GM19035 (cell line): ENCODE results near the gene RPL41.
"Not testable (repeated sequence)": the region's sequence is repeated elsewhere in the genome, so short reads cannot be mapped to it uniquely, and the experiment has no call there.

Source experiments
- ATAC-seq: cut with Tn5 transposase; IDR thresholded peaks from one replicate; pipeline ENCODE4 v1.9.1; 2021; ENCODE audit not compliant: unreplicated experiment

RPL41 gene

DNA sequence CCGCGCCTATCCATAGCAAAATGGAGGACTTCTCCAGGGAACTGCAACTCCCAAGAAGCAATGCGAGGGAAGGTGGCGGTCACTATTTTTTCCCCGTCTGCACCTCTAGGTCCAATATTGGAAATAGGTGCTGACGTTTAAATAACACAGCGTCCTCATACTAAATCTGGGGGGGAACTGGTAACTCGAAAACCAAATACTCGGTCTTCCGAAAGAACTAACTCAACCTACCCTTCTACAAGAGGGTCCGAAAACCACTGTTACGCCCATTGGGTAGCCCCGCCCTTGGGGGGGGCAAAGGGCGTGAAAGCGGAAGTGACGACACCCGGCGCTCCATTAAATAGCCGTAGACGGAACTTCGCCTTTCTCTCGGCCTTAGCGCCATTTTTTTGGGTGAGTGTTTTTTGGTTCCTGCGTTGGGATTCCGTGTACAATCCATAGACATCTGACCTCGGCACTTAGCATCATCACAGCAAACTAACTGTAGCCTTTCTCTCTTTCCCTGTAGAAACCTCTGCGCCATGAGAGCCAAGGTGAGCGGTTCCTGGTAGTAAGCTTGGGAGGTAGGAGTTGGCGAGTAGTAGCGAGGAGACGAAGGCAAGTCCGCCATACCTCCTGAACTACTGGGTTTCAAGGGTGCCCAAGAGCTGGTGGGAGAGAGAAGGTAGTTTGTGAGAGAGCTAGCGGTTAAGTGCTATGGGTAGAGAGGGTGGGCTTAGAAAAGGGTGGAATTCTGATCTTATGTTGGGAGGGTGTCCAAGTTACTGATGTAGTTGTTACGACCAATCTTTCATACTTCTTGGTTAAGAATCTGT lies at the start of gene RPL41:
Gene RPL41 (plus strand): TSS at position 367 of the 815 bp plus-strand sequence.
- peak; percentile 51 for ATAC-seq

GRCh38 chr12:56071648-56072047 lies 44.8 kb upstream of the RPL41 start:
- ATAC-seq: no peak

DNA sequence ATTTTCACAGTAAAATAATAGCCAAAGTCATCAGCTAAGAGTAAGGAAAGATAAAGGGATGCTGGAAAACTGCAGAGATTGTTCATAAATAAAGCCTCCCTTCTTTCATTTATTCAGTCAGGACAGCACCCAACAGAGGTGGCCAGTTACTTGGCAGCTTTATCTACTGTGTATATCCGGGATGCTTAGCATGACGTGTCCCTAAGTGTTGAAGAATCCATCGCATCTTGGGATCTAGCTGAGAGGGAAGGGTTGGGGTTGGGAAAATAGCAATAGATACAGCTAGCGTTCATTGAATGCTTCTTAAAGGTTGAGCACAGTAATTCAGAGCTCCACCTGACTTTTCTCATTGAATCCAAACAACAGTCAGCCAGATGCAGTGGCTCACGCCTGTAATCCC lies 42.0 kb upstream of the RPL41 start:
- no peak for ATAC-seq

- not testable (repeated sequence) for ATAC-seq
These were observed 38.5 kb upstream of the RPL41 start for GRCh38 chr12:56077966-56078365.

- ATAC-seq: no peak
These were observed 38.0 kb upstream of the RPL41 start for GRCh38 chr12:56078427-56078826.

DNA sequence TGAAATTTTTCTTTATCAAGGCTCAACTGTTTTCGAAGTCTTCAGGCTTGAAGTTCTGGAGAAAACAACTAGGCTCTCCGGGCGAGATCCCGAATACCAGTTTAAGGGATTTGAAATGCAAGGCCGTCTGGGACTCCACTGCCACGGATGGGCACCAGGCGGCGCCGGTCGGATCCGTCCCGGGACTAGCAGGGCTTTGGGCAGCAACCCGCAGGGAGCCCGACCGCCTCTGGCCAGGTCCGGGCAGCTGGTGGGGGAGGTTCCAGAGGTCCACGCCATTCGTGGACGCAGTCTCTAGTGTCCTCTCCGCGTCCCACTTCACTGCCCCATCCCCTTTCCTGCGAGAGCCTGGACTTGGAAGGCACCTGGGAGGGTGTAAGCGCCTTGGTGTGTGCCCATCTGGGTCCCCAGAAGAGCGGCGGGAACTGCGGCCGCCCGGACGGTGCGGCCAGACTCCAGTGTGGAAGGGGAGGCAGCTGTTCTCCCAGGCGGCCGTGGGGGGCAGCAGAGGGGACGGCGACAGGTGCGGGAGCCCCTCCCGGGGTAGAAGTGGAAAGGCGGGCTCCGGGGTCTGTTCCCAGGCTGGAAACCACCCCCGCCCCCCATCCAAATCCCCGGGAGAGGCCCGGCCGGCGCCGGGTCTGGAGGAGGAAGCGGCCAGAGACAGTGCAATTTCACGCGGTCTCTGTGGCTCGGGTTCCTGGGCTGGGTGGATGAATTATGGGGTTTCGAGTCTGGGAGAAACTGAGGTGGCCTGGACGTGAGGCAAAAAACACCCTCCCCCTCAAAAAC lies 37.3 kb upstream of the RPL41 start:
- no peak for ATAC-seq

- ATAC-seq: no peak
These were observed 36.5 kb upstream of the RPL41 start, which contains the start of gene ERBB3 for GRCh38 chr12:56079723-56080555. ERBB3 (plus strand) TSS chr12:56080165; CDS start chr12:56080301, 136 bp downstream.

- no peak for ATAC-seq
These were observed 35.8 kb upstream of the RPL41 start for GRCh38 chr12:56080556-56081138.

DNA sequence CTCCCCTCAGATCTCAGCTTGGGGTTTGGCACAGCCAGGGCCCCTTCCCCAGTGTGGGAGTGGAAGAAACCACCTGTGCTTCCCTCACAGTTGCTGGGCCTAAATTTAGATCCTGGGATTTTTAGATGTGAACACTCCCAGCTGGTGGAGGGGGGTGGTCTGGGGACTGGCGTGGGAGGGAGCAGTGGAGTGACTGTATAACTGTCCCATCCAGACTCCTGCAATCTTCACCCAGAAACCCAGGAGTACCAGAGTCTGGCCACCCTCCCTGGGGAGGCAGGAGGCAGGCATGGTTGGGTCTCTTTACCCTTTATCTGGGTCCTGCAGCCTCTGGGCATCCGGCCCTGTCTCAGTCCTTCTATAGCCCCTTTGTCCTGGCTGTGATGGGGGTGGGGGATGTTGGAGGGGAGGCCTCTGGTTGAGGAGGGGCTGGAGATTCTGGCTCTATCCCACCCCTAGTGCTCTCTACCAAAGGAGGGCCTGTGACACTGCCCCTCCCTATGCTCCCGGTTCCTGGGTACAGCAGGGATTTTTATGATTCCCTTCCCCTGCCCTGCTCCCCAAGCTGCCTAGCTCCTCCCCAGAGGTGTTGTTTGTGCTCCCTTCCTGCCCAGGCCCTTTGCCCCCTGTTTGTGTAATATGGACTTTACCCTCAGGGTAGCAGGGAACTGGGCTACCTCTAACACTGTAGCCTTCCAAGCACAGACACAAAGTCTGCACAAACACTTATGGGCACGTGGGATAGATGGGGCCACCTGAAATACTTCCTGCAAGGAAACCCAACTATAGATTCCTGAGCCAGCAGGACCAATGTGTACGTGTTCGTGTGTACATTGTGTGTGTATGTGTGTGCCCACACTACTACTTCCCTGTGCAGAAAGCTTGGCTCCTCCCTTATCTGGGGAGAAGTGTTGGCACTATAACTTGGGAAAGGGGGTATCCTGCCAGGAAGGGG lies 34.8 kb upstream of the RPL41 start:
- ATAC-seq: no peak

GRCh38 chr12:56082382-56082781 lies 34.1 kb upstream of the RPL41 start:
- no peak for ATAC-seq

GRCh38 chr12:56082967-56083366 lies 33.5 kb upstream of the RPL41 start:
- ATAC-seq: no peak

DNA sequence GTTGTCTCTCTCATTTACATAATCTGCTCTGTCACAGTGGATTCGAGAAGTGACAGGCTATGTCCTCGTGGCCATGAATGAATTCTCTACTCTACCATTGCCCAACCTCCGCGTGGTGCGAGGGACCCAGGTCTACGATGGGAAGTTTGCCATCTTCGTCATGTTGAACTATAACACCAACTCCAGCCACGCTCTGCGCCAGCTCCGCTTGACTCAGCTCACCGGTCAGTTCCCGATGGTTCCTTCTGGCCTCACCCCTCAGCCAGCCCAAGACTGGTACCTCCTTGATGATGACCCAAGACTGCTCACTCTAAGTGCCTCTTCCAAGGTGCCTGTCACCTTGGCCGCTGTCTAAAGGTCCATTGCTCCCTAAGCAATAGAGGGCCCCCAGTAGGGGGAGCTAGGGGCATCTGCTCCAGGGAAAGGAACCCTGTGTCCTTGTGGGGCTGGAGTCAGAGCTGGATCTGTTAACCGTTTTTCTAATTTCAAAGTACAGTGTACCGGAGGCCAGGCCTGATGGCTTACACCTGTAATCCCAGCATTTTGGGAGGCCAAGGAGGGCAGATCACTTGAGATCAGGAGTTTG lies 31.4 kb upstream of the RPL41 start:
- no peak for ATAC-seq

DNA sequence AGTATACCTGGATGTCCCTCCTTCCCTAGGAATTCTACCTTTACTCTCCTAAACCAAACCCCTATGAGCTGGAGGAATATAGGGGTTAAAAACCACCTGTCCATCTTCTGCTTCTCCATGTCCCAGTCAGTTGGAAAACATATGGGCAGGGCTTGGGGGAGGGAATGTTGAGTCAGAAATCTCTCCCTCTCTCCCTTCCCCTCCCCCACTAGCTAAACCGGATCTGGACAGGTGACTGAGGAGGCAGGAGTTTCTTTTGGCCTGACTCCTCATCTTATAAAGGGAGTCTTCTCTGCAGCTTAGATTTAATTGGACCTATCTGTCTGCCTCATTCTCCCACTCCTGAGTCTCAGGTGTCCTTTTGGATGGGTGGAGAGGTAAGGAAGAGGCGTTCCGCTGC lies 30.3 kb upstream of the RPL41 start:
- no peak for ATAC-seq

DNA sequence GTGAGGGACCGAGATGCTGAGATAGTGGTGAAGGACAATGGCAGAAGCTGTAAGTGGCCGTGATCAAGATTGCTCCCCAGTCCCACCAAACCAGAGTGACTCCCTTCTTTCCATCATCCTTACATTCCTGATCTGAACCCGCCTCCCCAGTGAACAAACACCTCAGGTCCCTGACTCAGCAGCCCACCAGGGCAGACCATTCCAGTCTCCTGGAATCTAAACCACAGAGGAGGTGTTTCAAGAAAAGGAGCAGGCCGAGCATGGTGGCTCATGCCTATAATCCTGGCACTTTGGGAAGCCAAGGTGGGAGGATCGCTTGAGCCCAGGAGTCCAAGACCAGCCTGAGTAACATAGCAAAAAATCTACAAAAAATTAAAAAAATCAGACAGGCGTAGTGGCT lies 29.8 kb upstream of the RPL41 start:
- no peak for ATAC-seq

GRCh38 chr12:56087220-56087619 lies 29.2 kb upstream of the RPL41 start:
- ATAC-seq: no peak

DNA sequence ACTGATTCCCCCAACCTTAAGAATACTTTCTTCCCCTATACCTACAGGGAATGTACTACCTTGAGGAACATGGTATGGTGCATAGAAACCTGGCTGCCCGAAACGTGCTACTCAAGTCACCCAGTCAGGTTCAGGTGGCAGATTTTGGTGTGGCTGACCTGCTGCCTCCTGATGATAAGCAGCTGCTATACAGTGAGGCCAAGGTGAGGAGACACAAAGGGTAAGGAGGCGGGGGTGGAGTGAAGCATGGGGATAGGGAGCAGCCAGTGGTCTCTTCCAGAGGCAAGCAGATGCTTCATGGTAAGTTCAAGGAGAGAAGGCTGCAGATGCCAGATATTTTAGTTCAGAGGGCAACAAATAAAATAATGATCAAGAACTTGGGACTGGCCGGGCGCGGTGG lies 18.7 kb upstream of the RPL41 start:
- no peak for ATAC-seq

DNA sequence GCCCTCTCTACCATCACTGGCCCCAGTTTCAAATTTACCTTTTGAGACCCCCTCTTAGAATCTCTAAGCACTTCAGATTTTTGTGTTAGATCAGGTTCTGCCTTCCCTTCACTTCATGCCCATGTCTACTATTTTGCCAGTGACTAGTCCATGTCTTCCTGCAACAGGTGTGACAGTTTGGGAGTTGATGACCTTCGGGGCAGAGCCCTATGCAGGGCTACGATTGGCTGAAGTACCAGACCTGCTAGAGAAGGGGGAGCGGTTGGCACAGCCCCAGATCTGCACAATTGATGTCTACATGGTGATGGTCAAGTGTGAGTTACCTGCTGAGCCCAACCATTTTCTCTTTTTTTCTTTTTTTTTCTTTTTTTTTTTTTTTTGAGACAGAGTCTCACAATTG lies 17.8 kb upstream of the RPL41 start:
- ATAC-seq: no peak

DNA sequence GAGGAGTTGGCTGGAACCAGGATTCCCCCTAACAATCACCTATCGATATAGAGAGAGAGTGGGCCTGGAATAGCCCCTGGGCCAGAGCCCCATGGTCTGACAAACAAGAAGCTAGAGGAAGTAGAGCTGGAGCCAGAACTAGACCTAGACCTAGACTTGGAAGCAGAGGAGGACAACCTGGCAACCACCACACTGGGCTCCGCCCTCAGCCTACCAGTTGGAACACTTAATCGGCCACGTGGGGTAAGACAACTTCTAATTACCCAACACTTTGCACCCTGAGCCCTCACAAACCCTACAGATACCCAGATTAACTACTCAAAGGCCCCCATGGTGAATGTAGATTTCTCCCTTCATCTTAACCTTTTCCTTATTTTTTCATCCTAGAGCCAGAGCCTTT lies 16.6 kb upstream of the RPL41 start:
- ATAC-seq: no peak

GRCh38 chr12:56101045-56101444 lies 15.4 kb upstream of the RPL41 start:
- ATAC-seq: no peak
